Thyroid gland (tissue), 4 donors: ENCODE measurements around the gene PAM16. TPM values are rescaled to one million over a fixed set of nuclear protein-coding genes. Genes with fewer than 3 reads are reported as not detected.

Experiments used
- DNase-seq, 2 donors: peaks; one replicate each; pipeline ENCODE4 v3.0.0-alpha.2; 2019
- H3K27ac ChIP-seq, 3 donors: fragments of 200-600 bp; sonication (generic); 1 replicate in 2 of 3; 2 replicates in 1 of 3; pipeline ENCODE4 v1.5.1; 2016 to 2019; ENCODE audit warnings: mild to moderate bottlenecking in 1 of 3, moderate library complexity in 1 of 3
- H3K27me3 ChIP-seq: fragments of 200-600 bp; sonication (generic); one replicate; pipeline ENCODE4 v1.5.1; 2019
- H3K36me3 ChIP-seq, 2 donors: fragments of 200-600 bp; sonication (generic); one replicate each; pipeline ENCODE4 v1.5.1; 2016 to 2019
- H3K4me1 ChIP-seq, 2 donors: fragments of 200-600 bp; sonication (generic); one replicate each; pipeline ENCODE4 v1.5.1; 2017 to 2019
- H3K4me3 ChIP-seq, 3 donors: fragments of 200-600 bp; sonication (generic); replicated peaks in 1 of 3; 1 replicate in 2 of 3; 2 replicates in 1 of 3; pipeline ENCODE4 v1.5.1; 2016; ENCODE audit warnings: mild to moderate bottlenecking in 1 of 3
- H3K9me3 ChIP-seq: fragments of 200-600 bp; sonication (generic); one replicate; pipeline ENCODE4 v1.5.1; 2017
- CTCF ChIP-seq, 6 experiments: fragments of 200-600 bp in 3 of 6; fragments of 450-650 bp in 3 of 6; sonication (generic) in 3 of 6; IDR thresholded peaks; one replicate each; pipeline ENCODE4 v1.5.1; 2016 to 2019; ENCODE audit warnings: antibody characterized with exemption in 6 of 6, mild to moderate bottlenecking in 2 of 6, inconsistent platforms in 1 of 6, moderate library complexity in 1 of 6
- POLR2A ChIP-seq, 2 donors: fragments of 450-650 bp; IDR thresholded peaks; one replicate each; pipeline ENCODE4 v1.6.1; 2017; ENCODE audit warnings: antibody characterized with exemption in 2 of 2, mild to moderate bottlenecking in 2 of 2, moderate library complexity in 1 of 2
- WGBS, 2 donors: methylation state at CpG; one replicate each; pipeline ENCODE4 v1.1.5; 2017; 5-methylcytosine and 5-hydroxymethylcytosine counted together
- intact Hi-C: fragments of 100-400 bp; cut with DNase I; formaldehyde crosslinking; loops from one replicate; pipeline ENCODE4 v1.15.1; 2023
- total RNA-seq, 4 donors: library from RNA; depleted of rRNA; stranded (reverse); fragments of >200 nt; gene quantifications; one replicate each; pipeline ENCODE4 v1.2.3, GENCODE V29; 2016

PAM16 gene
- total RNA-seq, 4 donors from 2014 or later, result 5.6 to 60.2 (median 27.3) TPM

DNA sequence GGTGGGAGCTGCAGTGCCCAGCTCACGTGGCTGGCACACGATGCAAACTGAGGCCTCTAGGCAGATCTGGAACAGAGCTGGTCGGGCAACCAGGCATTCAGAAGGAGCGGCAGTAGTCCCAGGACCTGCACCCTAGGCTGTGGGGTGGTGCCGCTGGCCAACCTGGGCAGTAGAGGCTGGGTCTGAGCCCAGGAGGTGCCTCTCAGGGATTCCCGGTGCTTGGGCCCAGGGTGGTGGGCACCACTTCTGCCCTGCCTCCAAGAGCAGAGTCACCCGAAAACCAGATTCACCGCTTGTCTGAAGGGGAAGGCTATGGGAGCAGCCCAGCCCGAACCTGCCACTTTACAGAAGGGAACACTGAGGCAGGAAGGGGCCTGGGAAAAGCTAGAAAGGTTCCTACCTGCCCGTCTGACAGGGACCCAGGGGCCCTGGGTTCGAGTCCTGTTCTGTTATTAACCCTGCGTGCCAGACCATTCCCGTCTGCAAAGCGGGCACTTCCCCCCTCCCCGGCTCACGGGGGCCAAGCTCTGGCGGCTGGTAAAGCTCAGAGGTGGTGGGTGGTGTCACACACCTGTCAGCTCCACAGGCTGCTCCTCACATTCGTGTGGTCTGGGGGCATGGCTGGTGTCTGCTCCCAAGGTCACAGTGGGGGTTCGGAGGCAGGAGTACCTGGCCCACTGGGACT lies 18.4 kb downstream of the PAM16 start:
- Histone ChIP-seq H3K4me1 (peaks cover 14 to 30% of the 10 kb centered on the region in 2 donors), H3K9me3 (no peaks in the 10 kb centered on the region), H3K27me3 (no peaks in the 10 kb centered on the region), H3K4me3 (no peak overlapping the region), H3K36me3 (peaks cover 4 to 13% of the 10 kb centered on the region in 2 donors), H3K27ac (no peak overlapping the region)
- WGBS, 2 donors, result 91 to 94% methylated on average over 12 to 15 of the region's 19 CpGs
- intact Hi-C loops, result loop anchor here (5.0 kb wide), 1 partner anchor 125 kb away; no protein-coding TSS in a partner anchor
- no peak for DNase-seq
- TF ChIP-seq POLR2A (IDR thresholded peaks at IDR 0.05), result no peak
- no peak for TF ChIP-seq CTCF (IDR thresholded peaks at IDR 0.05)

GRCh38 chr16:4332083-4332482 lies 19.0 kb downstream of the PAM16 start:
- intact Hi-C loops, result loop anchor here (5.0 kb wide), 1 partner anchor 125 kb away; no protein-coding TSS in a partner anchor
- Histone ChIP-seq H3K9me3 (no peaks in the 10 kb centered on the region), H3K4me3 (no peak overlapping the region), H3K27me3 (no peaks in the 10 kb centered on the region), H3K27ac (no peak overlapping the region), H3K4me1 (peaks cover 18 to 37% of the 10 kb centered on the region in 2 donors), H3K36me3 (peaks cover 4 to 12% of the 10 kb centered on the region in 2 donors)
- no peak for DNase-seq
- no peak for TF ChIP-seq CTCF (IDR thresholded peaks at IDR 0.05)
- no peak for TF ChIP-seq POLR2A (IDR thresholded peaks at IDR 0.05)
- 87 to 96% methylated on average over 11 to 14 of the region's 14 CpGs for WGBS, 2 donors

DNA sequence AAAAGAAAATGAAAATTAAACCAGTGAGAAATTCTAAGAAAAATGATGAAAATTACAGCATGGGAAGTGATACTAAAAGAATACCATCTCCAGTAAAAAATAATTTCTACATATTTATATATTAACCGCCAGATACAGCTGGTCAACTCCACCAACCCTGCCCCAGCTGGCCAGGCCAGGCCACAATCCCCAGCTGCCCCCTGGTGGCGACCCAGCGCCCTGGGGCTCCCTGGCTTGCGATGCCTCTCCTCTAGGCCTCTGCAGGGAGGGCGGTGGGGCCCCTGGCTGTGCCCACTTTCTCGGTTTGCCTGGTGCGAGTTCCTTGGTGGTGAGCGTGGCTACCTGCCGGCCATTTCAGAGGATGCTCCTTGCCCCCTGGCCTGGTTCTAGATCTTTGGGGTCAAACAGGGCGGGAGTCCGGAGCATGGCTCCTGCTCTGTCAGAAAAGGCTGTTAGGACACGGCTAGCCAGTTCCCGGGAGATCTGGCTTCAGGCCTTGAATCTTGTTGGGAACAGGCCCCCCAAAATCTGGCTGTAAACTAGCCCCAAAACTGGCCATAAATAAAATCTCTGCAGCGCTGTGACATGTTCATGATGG lies 20.7 kb downstream of the PAM16 start:
- no peak overlapping the region for H3K27ac ChIP-seq
- 50 to 59% methylated on average over 10 to 13 of the region's 14 CpGs for WGBS, 2 donors
- intact Hi-C loops, result loop anchor here (5.0 kb wide), 1 partner anchor 123 kb away; no protein-coding TSS in a partner anchor
- H3K4me1 ChIP-seq, result peaks cover 22 to 48% of the 10 kb centered on the region in 2 donors
- no peaks in the 10 kb centered on the region for H3K27me3 ChIP-seq
- H3K36me3 ChIP-seq, result peaks cover 0 to 4% of the 10 kb centered on the region in 2 donors
- peak; percentile 80 to 85 for DNase-seq
- TF ChIP-seq POLR2A (IDR thresholded peaks at IDR 0.05) (no peak), CTCF (IDR thresholded peaks at IDR 0.05) (peak; percentile 88 to 97 (median 91))
- no peaks in the 10 kb centered on the region for H3K9me3 ChIP-seq
- H3K4me3 ChIP-seq, result no peak overlapping the region

- Histone ChIP-seq H3K27me3 (no peaks in the 10 kb centered on the region), H3K4me1 (peaks cover 32 to 54% of the 10 kb centered on the region in 2 donors), H3K4me3 (no peak overlapping the region), H3K9me3 (no peaks in the 10 kb centered on the region), H3K36me3 (peaks cover 0 to 4% of the 10 kb centered on the region in 2 donors), H3K27ac (peak overlapping the region; percentile 34 to 88 (median 80))
- intact Hi-C loops, result loop anchor here (2.0 kb wide), 1 partner anchor 40 kb away; no protein-coding TSS in a partner anchor
- peak in 1 of 2 donors; percentile 24 for DNase-seq
- WGBS, 2 donors, result 50 to 66% methylated on average over 11 of the region's 17 CpGs
- no peak for TF ChIP-seq CTCF (IDR thresholded peaks at IDR 0.05)
These were observed 22.0 kb downstream of the PAM16 start for GRCh38 chr16:4328782-4329775.
